Gastroesophageal sphincter (tissue), 3 donors: ENCODE data around the gene UBE4A.

Source experiments
- POLR2A ChIP-seq, 2 donors: fragments of 450-650 bp; IDR thresholded peaks; one replicate each; pipeline ENCODE4 v1.6.1; 2017; ENCODE audit warnings: antibody characterized with exemption in 2 of 2, mild to moderate bottlenecking in 2 of 2, moderate library complexity in 1 of 2
- POLR2AphosphoS5 ChIP-seq: sonication (generic); formaldehyde crosslinking; IDR thresholded peaks from one replicate; pipeline ENCODE4 v1.6.1; 2017; ENCODE audit warnings: antibody characterized with exemption
- TF ChIP-seq, protein P1 (sequence below), 4 experiments: fragments of 200-600 bp in 2 of 4; fragments of 450-650 bp in 2 of 4; sonication (generic) in 1 of 4; IDR thresholded peaks; one replicate each; pipeline ENCODE4 v1.5.1; 2017 to 2019; ENCODE audit warnings: antibody characterized with exemption in 4 of 4, mild to moderate bottlenecking in 2 of 4, moderate library complexity in 2 of 4

DNA sequence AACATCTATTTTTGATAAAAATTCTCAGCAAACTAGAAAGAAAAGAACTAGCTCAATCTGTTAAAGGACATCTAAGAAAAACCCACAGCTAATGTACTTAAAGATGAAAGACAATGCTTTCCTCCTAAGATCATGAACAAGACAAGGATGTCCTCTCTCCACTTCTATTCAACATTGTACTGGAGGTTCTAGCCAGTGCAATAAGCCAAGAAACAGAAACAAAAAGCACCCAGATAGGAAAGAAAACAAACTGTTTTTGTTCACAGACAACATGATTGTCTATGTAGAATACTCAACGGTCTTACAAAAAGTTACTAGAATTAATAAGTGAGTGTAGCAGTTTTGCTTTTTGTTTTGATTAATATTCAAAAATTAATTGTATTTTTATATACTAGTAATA is 24.7 kb upstream of the UBE4A start:
- TF ChIP-seq, protein P1, sequence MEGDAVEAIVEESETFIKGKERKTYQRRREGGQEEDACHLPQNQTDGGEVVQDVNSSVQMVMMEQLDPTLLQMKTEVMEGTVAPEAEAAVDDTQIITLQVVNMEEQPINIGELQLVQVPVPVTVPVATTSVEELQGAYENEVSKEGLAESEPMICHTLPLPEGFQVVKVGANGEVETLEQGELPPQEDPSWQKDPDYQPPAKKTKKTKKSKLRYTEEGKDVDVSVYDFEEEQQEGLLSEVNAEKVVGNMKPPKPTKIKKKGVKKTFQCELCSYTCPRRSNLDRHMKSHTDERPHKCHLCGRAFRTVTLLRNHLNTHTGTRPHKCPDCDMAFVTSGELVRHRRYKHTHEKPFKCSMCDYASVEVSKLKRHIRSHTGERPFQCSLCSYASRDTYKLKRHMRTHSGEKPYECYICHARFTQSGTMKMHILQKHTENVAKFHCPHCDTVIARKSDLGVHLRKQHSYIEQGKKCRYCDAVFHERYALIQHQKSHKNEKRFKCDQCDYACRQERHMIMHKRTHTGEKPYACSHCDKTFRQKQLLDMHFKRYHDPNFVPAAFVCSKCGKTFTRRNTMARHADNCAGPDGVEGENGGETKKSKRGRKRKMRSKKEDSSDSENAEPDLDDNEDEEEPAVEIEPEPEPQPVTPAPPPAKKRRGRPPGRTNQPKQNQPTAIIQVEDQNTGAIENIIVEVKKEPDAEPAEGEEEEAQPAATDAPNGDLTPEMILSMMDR (IDR thresholded peaks at IDR 0.05), result no peak
- TF ChIP-seq POLR2AphosphoS5, result no peak
- TF ChIP-seq POLR2A (IDR thresholded peaks at IDR 0.05), result no peak
